SK-N-SH treated with all-trans-retinoic acid at 6 μM for 48 hours (cell line): ENCODE results near the gene SLC4A4.

Experiments
- BACH2 ChIP-seq: fragments of 250-450 bp; sonication (Bioruptor Pico); IDR thresholded peaks from 2 replicates; pipeline ENCODE4 v1.9.0; 2021; ENCODE audit warnings: mild to moderate bottlenecking, borderline replicate concordance
- ISL1 ChIP-seq: fragments of 250-450 bp; sonication (Bioruptor Pico); IDR thresholded peaks from 2 replicates; pipeline ENCODE4 v2.1.2; 2022; ENCODE audit warnings: mild to moderate bottlenecking, moderate library complexity
- ZFP30 ChIP-seq: fragments of 450-650 bp; formaldehyde crosslinking; IDR thresholded peaks from 2 replicates; pipeline ENCODE4 v1.5.0; 2022; ENCODE audit warnings: mild to moderate bottlenecking, moderate library complexity

DNA sequence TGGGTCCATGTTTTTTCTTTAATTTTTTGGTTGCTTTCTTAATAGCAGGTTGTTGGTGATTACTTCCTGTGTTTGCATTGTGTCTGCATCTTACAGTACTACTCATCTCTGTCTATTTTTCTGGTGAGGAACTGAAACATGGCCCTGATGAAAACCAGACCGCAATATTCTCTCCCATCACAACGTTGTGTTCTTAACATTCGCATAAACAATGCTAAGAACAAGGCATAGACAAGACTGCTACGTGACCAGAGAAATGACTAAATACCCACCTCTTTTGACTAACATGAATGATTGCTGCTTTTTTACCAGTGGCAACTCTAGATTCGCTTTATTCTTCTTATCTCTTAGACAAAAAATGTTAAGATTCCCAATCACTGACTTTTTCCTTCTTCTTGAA, 266.0 kb downstream of the SLC4A4 start:
- TF ChIP-seq BACH2 (CRISPR knock-in tag), result no peak
- no peak for TF ChIP-seq ISL1 (CRISPR knock-in tag)
- no peak for TF ChIP-seq ZFP30 (CRISPR knock-in tag)
